ENCODE results near the gene RGSL1.

RGSL1 gene

DNA sequence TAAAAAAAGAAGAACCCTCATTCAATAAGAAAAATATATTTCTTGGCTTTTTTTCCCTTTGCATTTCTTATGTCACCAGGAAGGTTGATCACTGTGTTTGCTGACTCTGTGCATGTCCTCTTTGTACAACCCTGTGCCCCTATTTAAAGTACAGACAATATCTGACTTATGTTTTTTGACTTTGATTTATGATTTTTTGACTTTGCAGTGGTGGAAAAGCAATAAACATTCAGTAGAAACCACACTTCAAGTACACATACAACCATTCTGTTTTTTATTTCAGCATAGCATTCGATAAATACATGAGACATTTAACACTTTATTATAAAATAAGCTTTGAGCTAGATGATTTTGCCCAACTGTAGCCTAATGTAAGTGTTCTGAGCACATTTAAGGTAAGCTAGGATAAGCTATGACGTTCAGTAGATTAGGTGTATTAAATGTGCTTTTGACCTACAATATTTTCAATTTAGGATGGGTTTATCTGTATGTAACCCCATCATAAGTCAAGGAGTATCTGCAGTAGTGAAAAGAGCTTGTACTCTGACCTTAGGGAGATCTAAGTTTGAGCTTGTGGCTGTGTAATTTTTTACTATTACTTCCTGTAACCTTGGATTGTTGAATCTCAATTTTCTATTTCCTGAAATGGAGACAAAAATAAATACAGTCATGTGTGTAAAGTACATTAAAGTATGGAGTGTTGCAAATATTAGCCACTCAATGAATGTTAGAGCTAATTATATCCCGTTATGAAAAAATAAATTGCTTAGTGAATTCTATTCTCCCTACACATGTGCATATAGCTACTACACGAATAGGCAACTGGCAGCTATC is 137.9 kb downstream of the RGSL1 start:
- DNase-seq (ENCODE audit: low read depth in 1 of 2, low spot score in 1 of 2) = no peak

DNA sequence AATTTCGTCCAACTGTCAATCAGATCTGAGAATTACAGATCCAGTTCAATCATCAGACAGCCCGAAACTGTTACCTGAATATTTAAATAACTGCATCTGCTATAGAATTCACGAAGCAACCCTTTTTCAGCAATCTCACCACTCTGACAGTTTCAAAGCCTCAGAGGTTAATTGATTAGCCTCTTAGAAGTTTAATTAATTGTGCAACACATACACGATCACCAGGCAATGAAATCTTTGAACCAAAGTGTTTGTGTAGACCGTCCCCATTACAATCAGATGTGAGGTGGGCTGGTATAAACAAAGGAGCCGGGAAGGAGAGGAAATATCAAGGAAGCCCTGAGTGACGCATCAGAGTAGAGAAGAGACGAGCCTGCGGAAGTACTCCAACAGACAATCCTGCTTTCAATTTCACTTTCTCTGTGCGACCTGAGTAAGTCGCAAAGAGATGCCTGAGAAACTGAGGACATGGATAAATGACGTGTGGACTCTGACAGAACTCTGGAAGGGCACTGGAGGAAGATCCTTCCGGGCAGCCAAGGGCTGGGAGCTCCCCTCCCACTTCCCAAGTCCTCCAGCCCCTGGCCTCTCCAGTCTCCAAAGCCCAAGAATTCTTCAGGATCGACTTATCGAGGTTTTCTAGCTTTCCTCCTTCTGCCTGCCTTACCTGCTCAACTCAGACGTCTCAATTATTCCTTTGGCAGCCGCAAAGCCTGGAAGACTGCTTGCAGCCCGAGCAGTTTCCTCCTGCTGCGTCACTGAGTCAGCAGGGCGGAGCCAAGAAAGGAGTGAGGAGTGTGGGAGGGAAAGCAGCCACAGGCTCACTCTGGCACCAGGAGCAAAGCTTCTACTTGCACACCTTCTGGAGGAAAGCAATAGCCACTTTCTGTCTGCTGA is 138.8 kb downstream of the RGSL1 start, which contains the start of gene RNASEL:
Gene RNASEL, minus strand, starts transcription at position 757 of the 897 bp plus-strand sequence. CDS start 2,450 bp downstream, outside the sequence.
- peak; percentile 23 to 26 for DNase-seq (ENCODE audit: low read depth in 1 of 2, low spot score in 1 of 2)

DNA sequence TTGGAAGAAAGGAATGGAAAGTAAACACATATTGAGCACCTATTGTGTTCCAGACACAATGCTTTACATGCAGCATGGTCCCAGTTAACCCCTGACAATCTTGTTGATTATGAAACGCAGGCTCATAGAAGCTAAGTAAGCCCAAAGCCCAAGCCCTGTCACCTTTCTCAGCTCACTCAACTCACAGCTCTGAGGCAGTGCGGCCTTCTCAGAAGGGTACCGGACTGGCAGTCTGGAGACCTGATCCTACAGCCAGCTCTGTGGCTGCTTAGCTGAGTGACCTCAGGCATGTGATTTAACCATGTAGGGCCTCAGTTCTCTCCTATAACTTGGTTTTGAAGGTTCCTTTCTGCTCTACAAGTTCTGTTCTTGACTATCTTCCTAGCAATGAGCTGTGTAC is 139.6 kb downstream of the RGSL1 start:
- DNase-seq (ENCODE audit: low read depth in 1 of 2, low spot score in 1 of 2) = no peak

DNA sequence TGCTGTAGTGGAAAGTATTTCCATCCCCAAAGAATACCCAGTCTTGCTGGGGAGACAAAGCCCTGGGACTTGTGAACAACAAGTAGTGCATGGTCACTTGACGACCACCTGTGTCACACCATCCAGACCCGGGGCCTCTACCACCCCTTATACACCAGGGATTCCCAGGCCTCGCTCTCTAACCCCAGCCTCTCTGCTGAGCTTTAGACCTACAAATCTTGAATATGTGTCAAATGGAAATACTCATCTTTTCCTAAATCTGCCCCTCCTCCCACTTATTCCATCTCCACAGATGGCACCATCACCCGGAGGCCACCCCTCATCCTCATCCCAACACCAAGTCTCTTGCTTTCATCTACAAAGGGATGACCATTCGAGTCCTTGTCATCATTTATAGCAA is 140.0 kb downstream of the RGSL1 start:
- no peak for DNase-seq (ENCODE audit: low read depth in 1 of 2, low spot score in 1 of 2)

DNA sequence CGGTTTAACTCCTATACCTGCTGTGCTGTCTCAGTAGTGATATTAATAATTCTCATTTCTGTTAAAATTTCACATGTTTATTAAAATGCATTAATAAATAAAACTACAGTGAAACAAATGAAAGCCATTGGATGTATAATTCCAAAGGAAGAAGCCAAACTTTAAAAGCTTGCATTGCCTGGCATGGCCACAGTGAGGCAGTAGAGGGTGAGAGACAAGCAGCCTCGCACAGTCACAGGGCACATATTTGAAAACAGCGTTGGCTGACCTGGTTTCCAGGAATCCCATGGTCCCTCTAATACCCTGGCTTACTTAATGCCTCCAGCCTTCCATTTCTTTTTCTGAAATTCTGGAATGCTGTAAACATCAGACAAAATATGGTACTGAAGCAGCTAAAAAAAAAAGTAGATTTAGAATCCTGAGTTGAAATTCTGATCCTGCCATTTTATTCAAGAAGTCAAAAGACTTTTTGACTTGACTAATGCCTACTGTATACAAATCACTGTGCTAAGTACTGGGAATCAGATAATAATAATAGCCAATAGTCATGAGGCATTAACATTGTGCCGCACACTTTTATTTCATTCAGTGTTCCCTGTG is 145.8 kb downstream of the RGSL1 start:
- DNase-seq (ENCODE audit: low read depth in 1 of 2, low spot score in 1 of 2) = peak in 1 of 2 donors; percentile 35

DNA sequence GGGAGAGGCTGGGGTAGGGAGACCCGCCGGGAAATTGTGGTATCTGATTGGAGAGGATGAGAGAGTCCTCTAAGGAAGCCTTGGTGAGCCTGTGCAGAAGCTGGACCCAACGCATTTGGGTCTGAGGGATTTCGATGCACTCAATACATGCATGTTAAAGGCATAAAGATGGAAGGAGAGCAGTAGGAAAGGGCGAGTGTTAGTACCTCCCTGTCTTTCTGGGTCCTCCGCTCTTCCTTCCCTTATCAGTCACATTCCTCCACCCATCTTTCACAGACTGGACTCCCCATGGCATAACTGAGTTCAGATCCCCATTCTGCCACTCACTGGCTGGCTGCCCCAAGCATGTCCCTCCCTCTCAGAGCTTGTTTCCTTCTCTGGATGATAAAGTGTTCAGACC is 147.0 kb downstream of the RGSL1 start:
- no peak for DNase-seq (ENCODE audit: low read depth in 1 of 2, low spot score in 1 of 2)

DNA sequence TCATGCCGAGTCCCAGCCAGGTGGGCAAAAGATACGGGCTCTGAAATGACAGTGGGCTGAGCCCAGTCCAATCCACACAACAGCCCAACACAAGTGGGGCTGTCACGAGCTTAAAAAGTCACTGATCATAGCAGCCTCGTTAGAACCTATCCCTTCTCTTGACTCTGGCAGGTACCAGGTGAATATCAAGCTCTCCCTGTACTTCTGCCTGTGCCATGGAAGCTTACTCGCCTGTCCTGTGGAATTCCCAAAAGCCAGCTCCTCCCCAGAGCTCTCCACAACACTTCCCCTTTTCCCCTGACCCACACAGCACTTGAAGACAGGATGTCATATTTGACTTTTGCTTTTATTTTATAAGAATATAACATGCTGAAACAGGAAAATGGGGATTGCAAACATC is 148.3 kb downstream of the RGSL1 start:
- DNase-seq (ENCODE audit: low read depth in 1 of 2, low spot score in 1 of 2) = no peak

DNA sequence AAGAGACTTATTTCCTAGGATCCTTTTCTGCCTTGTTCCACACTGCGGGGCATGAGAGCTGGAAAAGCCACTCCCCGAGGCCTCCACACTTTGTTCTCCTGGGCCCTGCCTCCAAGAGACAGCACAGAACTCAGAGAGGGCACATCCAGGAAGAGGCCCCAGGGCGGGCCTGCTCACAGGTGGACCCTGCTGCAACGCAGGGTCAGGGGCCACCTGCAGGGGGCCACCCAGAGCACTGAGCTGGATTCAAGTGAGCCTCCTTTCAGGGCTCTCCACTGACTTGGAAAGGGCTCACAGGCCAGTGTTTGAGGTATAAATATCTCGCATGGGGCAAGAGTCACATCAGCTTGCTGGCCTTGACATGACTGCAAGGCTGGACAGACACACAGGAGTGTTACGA is 149.4 kb downstream of the RGSL1 start:
- no peak for DNase-seq (ENCODE audit: low read depth in 1 of 2, low spot score in 1 of 2)

DNA sequence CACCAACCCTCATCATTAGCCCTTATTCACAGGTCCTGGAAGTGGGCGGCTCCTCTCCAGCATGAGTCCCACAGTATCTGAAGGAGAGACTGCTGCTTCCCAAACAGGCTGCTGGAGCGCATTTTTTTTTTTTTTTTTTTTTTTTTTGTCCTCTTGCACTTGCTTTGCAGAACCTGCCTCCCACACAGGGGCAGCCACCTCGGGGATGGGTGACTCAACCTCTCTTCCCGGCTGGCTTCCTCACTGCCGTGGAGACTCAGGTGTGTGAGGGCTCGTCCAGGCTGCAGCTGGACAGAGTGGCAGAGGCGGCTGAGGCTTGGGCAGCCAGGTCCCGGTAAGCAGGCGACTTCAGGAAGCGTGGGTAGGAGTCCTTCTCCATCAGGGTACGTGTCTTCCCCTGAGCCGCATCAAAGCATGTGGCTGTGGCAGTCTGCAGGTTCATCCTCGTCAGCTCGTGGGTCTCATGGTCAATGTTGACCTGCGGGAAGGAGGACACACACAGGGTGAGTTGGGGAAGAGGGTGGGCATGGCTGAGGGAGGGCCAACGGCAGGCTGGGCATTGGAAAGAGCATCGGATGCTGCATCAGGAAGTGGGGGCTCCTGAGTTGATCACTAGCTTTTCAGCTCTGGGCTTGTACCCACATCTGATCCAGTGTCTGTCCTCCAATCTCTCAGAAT is 150.2 kb downstream of the RGSL1 start:
- DNase-seq (ENCODE audit: low read depth in 1 of 2, low spot score in 1 of 2) = no peak

DNA sequence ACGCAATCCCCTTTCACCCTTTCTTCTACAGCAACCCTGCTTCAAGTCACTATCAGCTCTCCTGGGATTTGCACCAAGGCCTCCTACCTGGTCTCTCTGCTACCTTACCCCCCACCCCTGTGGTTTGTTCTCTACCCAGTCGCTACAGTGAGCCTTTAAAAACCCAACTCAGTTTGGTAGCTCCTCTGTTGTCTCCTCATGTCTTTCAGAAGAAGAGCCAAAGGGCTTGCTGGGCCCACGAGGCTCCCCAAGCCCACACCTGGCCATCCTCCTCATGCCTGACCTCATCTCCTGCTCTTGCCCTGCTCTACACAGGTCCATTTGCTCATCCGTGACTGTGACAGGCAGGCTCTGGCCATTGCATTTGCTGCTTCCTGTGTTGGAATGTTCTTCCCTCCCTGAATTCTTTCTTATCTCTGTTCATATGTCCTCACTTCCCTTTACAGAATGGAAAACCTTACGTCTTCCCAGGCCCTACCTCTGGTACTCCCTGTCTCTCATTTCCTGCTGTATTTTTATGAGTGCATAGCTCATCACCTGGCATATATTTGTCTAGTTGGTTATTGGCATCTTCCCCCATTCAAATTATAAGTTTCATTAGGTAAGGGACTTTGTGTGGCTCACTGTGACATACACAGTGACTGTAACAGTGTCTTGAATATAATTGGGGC is 150.9 kb downstream of the RGSL1 start:
- DNase-seq (ENCODE audit: low read depth in 1 of 2, low spot score in 1 of 2) = no peak

DNA sequence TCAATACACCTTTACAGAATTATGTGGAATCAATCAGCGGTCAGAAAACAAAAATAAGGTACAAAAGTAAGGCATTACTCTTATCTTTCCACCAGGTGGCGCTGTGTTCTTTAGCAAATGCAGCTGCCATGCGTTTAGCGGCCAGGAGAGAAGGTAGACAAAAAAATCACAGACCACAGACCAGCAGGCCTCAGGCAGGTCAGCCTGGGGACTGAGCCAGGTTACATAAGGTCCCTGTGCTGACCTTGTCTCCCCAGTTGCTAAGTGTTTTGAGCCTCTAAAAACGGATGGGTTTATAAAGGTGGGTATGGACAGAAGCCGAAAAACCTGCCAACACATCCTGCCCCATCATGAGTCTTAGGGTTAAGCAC is 151.5 kb downstream of the RGSL1 start:
- peak; percentile 16 to 41 for DNase-seq (ENCODE audit: low read depth in 1 of 2, low spot score in 1 of 2)

DNA sequence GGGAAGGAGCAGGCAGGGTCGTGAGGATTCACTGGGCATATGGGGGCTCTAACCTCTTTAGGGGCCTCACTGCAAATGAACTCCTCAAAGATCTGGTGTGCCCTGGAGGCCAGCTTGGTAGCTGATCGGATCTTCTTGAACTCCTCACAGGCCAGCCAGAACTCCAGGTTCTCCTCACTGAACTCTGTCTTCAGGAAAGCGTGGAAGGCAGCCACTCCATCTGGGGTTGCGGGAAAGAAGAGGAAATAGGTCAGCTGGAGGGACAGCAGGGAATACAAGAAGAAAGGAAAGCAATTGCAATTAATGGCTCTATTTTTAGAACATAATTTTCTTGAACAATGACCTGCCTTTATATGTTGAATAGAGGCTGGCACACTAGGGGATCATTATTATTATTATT is 152.0 kb downstream of the RGSL1 start:
- DNase-seq (ENCODE audit: low read depth in 1 of 2, low spot score in 1 of 2) = no peak

DNA sequence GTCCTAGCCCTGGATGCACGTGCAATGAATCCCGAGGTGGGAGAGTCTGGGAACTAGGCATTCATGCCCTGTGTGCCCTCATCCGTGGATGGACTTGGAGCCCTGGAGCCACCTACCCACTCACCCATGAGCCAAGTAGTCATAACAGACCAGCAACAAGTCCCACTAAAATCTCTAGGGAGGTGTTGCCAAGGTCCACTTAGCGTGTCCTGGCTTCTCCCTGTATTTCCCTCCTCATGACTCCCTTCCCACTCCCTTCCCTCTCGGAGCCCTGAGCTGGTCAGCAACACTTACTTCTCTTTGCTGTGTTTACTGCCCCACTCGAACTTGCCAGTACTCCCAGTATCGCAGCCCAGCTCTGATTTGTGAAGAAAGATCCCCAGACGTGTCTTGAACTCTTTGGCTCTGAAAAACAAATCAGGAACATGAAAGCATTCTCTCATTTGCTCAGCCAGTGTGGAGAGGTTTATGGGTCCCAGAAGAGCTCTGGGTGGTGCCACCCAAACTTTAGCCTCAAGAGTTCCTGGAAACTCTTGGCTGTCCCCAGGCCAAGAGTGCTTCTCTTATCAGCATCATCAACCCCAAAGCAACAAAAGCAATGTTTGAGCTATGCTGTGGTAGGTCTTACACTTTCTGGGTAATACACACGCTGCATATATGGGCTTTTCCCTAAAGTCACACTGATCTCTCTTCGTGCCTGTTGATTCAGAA is 153.1 kb downstream of the RGSL1 start:
- DNase-seq (ENCODE audit: low read depth in 1 of 2, low spot score in 1 of 2) = no peak

DNA sequence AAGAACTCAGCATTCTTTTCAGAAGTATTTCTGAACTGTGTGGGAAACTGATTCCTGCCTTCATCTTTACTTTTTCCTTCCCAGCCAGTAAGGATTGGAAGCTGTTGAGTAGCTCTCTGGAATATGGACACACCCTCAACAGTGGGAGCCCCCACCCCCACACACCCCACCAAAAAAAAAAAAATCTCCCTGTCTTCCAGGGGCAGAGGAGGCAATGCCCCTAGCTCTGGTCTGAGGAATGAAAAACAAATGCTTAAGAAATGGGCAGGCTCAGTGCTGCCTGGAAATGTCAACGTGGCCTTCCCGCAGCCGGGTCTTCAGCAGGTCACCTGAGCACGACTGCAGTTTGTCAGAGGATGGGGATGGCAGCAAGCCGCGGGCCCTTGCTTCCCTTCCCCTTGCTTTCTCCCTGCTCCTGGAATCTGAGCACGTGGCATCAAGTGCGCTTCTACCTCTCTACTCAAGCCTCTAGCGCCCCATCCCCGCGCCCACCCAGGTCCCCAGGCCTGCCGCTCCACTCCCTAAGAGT is 153.8 kb downstream of the RGSL1 start:
- DNase-seq (ENCODE audit: low read depth in 1 of 2, low spot score in 1 of 2) = no peak

DNA sequence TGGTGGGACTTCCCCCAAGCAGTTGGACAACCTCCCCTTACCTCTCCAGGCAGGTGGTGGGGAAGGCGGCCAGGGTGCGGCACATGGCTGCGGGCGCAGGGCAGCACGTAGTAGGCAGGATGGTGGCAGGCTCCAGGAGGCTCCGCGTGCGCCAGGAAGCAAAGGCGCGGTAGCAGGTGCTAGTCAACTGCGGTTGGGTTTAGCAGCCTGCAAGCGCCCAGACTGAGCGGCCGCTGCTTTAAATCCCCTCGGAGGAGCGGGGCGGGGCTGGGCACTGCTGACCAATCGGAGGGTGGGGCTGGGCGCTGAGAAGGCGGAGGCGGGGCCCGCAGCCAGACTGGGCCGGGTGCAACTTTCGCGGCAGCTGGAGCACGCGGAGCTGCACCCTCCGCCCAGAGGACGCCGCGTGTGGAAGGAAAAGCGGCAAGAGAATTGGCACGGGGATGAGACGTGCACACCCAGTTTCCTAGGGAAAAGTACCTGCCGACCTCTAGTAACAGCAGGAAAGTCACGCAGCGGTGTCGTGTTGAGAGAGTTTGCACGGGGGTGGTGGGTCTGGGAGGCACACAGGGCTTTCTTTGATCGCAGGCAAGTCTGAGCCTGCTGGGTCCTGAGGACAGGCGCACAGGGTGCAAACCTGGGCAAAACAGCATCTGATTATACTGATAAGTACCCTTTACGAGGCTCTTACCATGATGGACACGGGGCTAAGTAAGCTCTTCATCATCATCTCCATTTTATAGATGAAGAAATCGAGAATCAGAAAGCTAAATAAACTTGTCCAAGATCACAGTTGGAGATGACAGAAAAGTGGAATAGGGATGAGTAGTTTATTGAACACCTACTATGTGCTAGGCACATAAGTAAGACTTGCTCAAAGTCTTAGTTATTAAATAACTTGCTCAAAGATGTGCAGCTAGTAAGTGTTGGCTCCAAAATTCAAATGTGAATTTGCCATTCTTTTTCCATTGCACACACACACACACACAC is 154.5 kb downstream of the RGSL1 start, which contains the start of gene RGS16:
Gene RGS16, minus strand, starts transcription at position 215 of the 990 bp plus-strand sequence. Its CDS starts 130 bp downstream, at position 85.
- peak; percentile 74 to 83 for DNase-seq (ENCODE audit: low read depth in 1 of 2, low spot score in 1 of 2)

DNA sequence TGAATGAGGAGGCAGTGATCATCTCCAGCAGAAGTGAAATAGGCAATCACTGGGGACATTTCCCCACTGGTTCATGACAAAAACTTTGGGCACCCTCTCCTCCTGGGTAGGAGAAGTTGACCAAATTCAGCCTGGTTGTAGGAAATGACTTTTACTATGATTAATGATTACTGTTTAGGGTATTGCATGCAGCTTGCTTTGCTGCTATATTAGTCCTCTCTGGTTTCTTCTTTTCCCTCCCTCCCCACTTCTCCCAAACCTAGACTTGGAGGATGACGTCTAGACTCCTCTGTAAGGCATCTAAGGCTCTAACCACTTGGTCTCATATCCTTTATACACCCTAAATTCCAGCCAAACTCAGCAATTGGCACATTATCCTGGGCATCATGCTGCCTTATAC is 157.6 kb downstream of the RGSL1 start:
- no peak for DNase-seq (ENCODE audit: low read depth in 1 of 2, low spot score in 1 of 2)

DNA sequence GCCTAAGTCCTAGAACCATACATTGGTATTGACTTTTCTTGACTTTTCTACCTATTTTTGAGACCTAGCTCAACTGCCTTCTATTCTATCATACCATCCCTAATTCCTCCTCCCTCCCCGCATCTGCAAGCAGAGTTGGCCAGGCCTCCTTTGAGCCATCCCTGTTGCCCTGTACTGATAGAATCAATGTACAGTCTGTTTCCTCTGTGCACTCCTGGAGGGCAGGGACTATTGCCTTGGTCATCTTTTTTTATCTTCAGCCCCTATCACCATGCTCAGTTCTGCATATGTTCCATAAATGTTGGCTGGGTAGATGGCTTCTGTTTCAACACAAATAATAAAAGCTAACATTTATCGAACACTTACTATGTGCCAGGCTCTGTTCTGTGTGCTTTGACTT is 158.3 kb downstream of the RGSL1 start:
- DNase-seq (ENCODE audit: low read depth in 1 of 2, low spot score in 1 of 2) = no peak

DNA sequence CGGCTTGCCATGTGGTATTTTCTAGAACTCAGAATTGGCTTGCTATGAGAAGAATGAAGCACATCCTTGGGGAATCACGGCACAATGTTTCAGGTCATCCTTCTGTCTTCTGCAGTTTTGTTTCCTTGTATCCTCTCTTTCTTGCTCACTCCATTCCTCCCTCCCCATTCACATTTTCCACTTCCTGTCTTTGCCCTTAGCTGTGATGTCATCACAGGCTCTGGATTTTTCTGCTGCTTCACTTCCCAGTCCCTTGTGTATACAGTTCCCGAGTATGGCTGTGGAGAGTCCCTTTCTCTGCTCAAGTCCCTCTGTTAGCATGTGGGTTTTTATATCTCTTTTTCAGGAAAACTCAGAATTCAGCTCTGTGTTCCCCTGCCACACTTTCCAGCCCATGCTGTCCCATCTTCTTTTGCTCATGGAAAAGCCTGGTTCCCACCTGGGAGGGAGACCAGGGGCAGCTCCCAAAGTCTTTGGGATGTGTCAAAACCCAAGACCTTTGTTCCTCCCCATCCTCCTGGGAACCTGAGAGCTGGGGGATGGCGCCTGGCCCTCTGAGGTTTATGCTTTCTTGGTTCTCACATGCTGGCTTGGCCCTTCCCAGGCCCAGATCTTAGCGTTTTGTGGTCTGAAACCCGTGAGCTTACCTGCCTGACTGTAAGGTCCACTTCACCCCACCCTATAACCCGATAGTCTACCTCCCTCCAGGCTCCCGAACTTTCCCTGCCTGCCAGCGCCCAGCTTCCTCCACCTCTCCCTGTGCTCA is 159.1 kb downstream of the RGSL1 start:
- no peak for DNase-seq (ENCODE audit: low read depth in 1 of 2, low spot score in 1 of 2)

All from activated T-helper 1 cell treated with anti-CD3 and anti-CD28 coated beads, Interleukin-2, amount 50 U/mL, for 16 hours (primary cell).